ENCODE results near the gene MARCHF10. TPM values are rescaled to one million over a fixed set of nuclear protein-coding genes. Genes with fewer than 3 reads are reported as not detected.

Gene MARCHF10
- total and polyA plus RNA-seq, 9 donors, result 0.09 to 1.1 (median 0.42) TPM

DNA sequence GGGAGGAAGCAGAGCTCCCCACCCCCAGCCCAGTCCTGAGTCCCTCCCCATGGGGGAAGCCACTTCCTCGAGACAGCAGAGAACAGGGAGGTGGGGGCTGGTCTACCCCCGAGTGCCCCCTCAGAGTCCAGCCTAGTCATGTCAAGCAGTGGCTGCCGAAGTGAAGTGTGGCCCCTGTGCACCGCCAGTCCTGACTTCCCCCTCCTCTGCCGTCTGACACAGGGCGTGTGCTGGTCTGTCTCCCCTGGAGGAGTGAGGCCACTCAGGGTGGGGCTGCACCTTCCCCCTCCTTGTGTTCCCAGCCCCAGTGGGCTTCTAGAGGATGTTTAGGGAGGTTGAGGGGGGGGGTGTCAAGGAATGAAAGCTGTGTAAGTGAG is 133.8 kb downstream of the MARCHF10 start:
- Histone ChIP-seq H3K36me3 (ENCODE audit: control insufficient read depth, insufficient read depth, low read length) (peaks cover 45% of the 10 kb centered on the region), H3K27ac (ENCODE audit: low read length) (no peak overlapping the region), H3K4me1 (ENCODE audit: control insufficient read depth, insufficient read depth, low read length) (peaks cover 24% of the 10 kb centered on the region), H3K27me3 (ENCODE audit: control insufficient read depth, insufficient read depth, low read length) (no peaks in the 10 kb centered on the region), H3K4me3 (ENCODE audit: low read length) (no peak overlapping the region), H3K9me3 (replicated peaks; ENCODE audit: control insufficient read depth, low read depth, low read length) (no peaks in the 10 kb centered on the region)
- DNase-seq, result no peak
- WGBS (ENCODE audit: insufficient coverage), result 65% methylated on average over 3 of the region's 6 CpGs

DNA sequence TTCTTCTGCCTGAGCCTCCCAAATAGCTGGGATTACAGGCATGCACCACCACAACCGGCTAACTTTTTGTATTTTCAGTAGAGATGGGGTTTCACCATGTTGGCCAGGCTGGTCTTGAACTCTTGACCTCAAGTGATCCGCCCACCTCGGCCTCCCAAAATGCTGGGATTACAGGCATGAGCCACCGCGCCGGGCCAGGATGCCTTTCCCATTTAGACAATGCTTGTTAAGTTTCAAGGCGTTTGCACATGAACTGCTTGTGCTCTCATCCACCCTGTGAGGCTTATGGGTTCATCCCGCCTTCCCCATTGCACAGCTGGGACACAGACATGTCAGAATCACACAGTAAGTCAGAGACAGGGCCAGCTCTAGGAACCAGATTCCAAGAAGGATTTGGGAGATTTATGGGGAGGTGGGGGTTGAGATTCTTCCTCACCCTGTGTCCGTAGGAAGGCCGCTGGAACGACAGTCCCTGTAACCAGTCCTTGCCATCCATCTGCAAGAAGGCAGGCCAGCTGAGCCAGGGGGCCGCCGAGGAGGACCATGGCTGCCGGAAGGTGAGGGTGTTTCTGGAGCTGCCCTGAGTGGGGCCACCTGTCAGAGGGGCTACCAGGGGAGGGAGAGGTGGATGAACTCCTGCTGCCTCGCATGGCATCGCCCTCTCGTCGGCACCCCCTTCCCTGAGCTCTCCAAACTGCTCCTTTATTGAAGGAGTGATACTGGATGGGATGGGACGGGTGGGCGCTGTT is 134.3 kb downstream of the MARCHF10 start:
- peaks cover 24% of the 10 kb centered on the region for H3K4me1 ChIP-seq (ENCODE audit: control insufficient read depth, insufficient read depth, low read length)
- WGBS (ENCODE audit: insufficient coverage), result 70% methylated on average over 10 of the region's 20 CpGs

DNA sequence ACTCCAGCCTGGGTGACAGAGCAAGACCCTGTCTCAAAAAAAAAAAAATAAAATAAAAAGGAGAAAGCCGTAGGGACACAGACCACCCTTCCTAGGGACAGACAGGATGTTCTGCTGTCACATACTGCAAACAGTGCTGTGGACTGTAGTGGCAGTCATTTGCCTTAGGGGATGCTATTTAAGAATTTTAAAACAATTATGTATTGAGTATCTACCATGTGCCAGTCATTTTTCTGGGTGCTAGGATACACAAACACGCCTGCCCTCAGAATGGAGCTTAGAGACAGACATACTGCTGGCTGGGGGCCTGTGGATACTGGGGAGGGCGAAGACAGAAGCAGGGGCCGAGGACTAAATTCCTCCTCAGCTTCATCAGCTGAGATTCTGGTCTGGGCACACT is 135.2 kb downstream of the MARCHF10 start:
- Histone ChIP-seq H3K27ac (ENCODE audit: low read length) (no peak overlapping the region), H3K27me3 (ENCODE audit: control insufficient read depth, insufficient read depth, low read length) (no peaks in the 10 kb centered on the region), H3K4me3 (ENCODE audit: low read length) (no peak overlapping the region), H3K4me1 (ENCODE audit: control insufficient read depth, insufficient read depth, low read length) (peaks cover 22% of the 10 kb centered on the region), H3K36me3 (ENCODE audit: control insufficient read depth, insufficient read depth, low read length) (peaks cover 47% of the 10 kb centered on the region), H3K9me3 (replicated peaks; ENCODE audit: control insufficient read depth, low read depth, low read length) (no peaks in the 10 kb centered on the region)
- DNase-seq, result no peak
- no CpG with 5 or more reads among the region's 4 CpGs for WGBS (ENCODE audit: insufficient coverage)

More for the DNA sequence above, 134.3 kb downstream of the MARCHF10 start:
- H3K27me3 ChIP-seq (ENCODE audit: control insufficient read depth, insufficient read depth, low read length), result no peaks in the 10 kb centered on the region
- H3K9me3 ChIP-seq (replicated peaks; ENCODE audit: control insufficient read depth, low read depth, low read length), result no peaks in the 10 kb centered on the region
- no peak for DNase-seq
- no peak overlapping the region for H3K27ac ChIP-seq (ENCODE audit: low read length)
- no peak overlapping the region for H3K4me3 ChIP-seq (ENCODE audit: low read length)
- peaks cover 46% of the 10 kb centered on the region for H3K36me3 ChIP-seq (ENCODE audit: control insufficient read depth, insufficient read depth, low read length)

DNA sequence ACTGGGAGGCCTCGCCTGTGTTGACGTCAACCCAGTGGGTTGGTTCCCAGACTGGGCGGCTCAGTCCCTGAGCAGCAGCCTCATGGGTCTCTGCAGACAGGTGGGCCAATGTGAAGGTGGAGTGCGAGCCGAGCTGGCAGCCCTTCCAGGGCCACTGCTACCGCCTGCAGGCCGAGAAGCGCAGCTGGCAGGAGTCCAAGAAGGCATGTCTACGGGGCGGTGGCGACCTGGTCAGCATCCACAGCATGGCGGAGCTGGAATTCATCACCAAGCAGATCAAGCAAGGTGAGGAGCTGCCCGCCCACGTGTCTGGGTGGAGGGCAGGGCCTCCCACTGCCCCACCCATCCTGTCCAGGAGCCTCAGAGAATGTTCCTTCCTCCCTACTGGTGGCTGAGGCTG is 136.6 kb downstream of the MARCHF10 start:
- Histone ChIP-seq H3K9me3 (replicated peaks; ENCODE audit: control insufficient read depth, low read depth, low read length) (no peaks in the 10 kb centered on the region), H3K36me3 (ENCODE audit: control insufficient read depth, insufficient read depth, low read length) (peaks cover 44% of the 10 kb centered on the region), H3K4me3 (ENCODE audit: low read length) (no peak overlapping the region), H3K4me1 (ENCODE audit: control insufficient read depth, insufficient read depth, low read length) (peaks cover 22% of the 10 kb centered on the region), H3K27me3 (ENCODE audit: control insufficient read depth, insufficient read depth, low read length) (no peaks in the 10 kb centered on the region), H3K27ac (ENCODE audit: low read length) (no peak overlapping the region)
- no peak for DNase-seq
- WGBS (ENCODE audit: insufficient coverage), result 74% methylated on average over 12 of the region's 14 CpGs

DNA sequence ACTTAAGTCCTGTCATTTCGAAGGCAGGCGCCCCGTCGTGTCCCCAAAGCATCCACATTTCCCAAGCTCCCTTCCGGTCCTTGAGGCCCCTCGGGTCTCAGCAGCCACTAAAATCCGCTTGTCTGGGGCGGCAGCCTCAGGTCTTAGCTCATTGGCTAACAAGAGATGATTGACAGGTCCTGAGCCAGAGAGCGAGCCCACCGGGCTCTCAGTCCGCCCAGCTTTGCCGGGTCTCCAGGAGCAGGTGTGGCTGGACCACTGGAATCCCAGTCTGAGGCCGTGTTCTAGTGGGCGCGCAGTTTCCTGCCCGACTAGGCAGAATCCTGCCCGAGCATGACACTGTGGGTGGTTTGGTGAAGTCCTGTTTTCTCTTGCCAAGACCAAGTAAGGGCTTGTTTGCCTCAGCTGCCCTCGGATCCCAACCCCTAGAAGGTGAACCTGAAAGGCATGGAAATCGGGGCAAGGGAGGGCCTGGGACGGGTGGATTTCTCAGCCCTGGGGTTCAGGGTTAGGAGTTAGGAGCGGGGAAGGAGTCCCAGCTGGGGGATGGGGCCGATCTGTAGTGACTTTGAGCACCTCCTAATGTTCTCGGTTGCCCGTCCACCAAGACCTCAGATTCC is 137.8 kb downstream of the MARCHF10 start:
- no peaks in the 10 kb centered on the region for H3K9me3 ChIP-seq (replicated peaks; ENCODE audit: control insufficient read depth, low read depth, low read length)
- peaks cover 16% of the 10 kb centered on the region for H3K4me1 ChIP-seq (ENCODE audit: control insufficient read depth, insufficient read depth, low read length)
- H3K27ac ChIP-seq (ENCODE audit: low read length), result no peak overlapping the region
- DNase-seq, result no peak
- H3K27me3 ChIP-seq (ENCODE audit: control insufficient read depth, insufficient read depth, low read length), result no peaks in the 10 kb centered on the region
- H3K4me3 ChIP-seq (ENCODE audit: low read length), result no peak overlapping the region
- WGBS (ENCODE audit: insufficient coverage), result 72% methylated on average over 23 of the region's 24 CpGs
- peaks cover 40% of the 10 kb centered on the region for H3K36me3 ChIP-seq (ENCODE audit: control insufficient read depth, insufficient read depth, low read length)

DNA sequence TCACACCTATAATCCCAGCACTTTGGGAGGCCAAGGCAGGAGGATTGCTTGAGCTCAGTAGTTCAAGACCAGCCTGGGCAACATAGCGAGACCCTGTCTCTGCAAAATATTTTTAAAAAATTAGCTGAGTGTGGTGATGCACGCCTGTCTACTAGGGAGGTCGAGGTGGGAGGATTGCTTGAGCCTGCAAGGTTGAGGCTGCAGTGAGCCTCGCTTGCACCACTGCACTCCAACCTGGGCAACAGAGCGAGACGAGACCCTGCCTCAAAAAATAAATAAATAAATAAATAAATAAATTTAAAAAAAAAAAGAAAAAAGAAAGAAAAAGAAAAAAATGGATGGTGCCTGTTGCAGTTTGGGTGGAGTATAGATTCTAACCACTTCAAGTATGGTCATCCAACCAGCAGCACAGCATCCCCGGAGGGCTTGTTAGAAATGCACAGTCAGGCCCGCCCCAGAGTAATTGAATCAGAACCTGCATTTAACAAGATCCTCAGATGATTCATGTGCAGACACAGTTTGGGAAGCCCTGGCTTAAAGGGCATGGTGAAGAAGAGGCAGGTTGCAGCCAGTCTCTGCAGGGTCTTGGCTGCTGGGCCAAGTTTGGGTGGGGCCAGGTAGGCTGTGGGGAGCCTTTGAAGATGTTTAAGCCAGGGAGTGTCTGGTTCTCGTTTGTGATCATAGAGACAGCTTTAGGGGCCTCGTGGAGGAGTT is 139.9 kb downstream of the MARCHF10 start:
- WGBS (ENCODE audit: insufficient coverage), result 44% methylated on average over 3 of the region's 10 CpGs

DNA sequence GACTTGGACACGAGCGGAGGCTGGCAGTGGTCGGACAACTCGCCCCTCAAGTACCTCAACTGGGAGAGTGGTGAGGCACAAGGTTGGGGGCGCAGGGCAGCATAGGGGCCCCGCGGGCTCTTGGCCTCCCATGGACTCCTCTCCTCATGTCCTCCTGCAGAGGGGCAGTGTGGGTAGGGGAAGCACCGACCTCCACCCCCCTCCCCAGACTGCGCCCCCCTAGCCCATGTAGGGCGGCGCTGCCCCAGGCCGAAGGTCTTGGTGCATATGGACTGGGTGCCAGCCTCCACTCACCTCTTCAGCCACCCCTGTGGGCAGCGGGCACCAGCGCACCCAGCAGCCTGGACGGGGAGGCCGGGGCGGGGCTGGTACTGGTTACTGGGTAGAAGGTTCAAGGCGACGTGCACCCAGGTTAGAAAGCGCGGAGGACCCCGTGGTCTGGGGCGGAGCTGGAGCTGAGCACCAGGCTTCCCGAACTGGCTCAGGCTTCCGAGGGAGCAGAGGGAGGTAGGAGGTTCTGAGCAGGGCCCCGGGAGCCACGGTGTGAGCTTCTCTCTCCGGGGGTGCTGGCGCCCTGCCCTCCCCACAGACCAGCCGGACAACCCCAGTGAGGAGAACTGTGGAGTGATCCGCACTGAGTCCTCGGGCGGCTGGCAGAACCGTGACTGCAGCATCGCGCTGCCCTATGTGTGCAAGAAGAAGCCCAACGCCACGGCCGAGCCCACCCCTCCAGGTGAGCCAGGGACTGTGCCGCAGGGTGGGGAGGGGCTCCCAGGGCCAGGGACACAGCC is 141.1 kb downstream of the MARCHF10 start:
- no peak overlapping the region for H3K27ac ChIP-seq (ENCODE audit: low read length)
- no peak overlapping the region for H3K4me3 ChIP-seq (ENCODE audit: low read length)
- no peaks in the 10 kb centered on the region for H3K9me3 ChIP-seq (replicated peaks; ENCODE audit: control insufficient read depth, low read depth, low read length)
- H3K27me3 ChIP-seq (ENCODE audit: control insufficient read depth, insufficient read depth, low read length), result no peaks in the 10 kb centered on the region
- H3K36me3 ChIP-seq (ENCODE audit: control insufficient read depth, insufficient read depth, low read length), result peaks cover 24% of the 10 kb centered on the region
- 92% methylated on average over 23 of the region's 40 CpGs for WGBS (ENCODE audit: insufficient coverage)
- no peak for DNase-seq
- H3K4me1 ChIP-seq (ENCODE audit: control insufficient read depth, insufficient read depth, low read length), result no peaks in the 10 kb centered on the region

More for the DNA sequence above, 139.9 kb downstream of the MARCHF10 start:
- H3K4me1 ChIP-seq (ENCODE audit: control insufficient read depth, insufficient read depth, low read length), result no peaks in the 10 kb centered on the region
- H3K27ac ChIP-seq (ENCODE audit: low read length), result no peak overlapping the region
- H3K36me3 ChIP-seq (ENCODE audit: control insufficient read depth, insufficient read depth, low read length), result peaks cover 28% of the 10 kb centered on the region
- H3K9me3 ChIP-seq (replicated peaks; ENCODE audit: control insufficient read depth, low read depth, low read length), result no peaks in the 10 kb centered on the region
- no peak for DNase-seq
- H3K27me3 ChIP-seq (ENCODE audit: control insufficient read depth, insufficient read depth, low read length), result no peaks in the 10 kb centered on the region
- no peak overlapping the region for H3K4me3 ChIP-seq (ENCODE audit: low read length)

DNA sequence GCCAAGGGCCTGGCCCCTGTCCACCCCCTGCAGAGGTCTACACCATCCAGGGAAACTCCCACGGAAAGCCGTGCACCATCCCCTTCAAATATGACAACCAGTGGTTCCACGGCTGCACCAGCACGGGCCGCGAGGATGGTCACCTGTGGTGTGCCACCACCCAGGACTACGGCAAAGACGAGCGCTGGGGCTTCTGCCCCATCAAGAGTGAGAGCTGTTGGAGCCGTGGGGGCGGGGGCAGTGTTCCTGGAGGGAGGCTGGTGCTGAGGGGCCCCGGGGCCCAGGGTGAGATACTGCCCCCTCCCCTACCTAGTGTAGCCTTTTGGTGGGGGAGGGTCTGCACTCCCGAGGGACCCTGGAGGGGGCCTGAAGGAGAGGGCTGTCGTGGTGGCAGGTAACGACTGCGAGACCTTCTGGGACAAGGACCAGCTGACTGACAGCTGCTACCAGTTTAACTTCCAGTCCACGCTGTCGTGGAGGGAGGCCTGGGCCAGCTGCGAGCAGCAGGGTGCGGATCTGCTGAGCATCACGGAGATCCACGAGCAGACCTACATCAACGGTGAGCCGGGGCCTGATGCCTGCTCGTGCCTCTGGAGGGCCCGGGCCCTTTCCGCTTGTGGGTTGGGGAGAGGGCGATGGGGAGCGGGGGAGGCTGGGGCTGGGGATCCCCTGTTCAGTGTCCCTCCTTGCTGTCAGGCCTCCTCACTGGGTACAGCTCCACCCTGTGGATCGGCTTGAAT is 141.9 kb downstream of the MARCHF10 start:
- Histone ChIP-seq H3K4me3 (ENCODE audit: low read length) (no peak overlapping the region), H3K9me3 (replicated peaks; ENCODE audit: control insufficient read depth, low read depth, low read length) (no peaks in the 10 kb centered on the region), H3K36me3 (ENCODE audit: control insufficient read depth, insufficient read depth, low read length) (peaks cover 22% of the 10 kb centered on the region), H3K27ac (ENCODE audit: low read length) (no peak overlapping the region), H3K27me3 (ENCODE audit: control insufficient read depth, insufficient read depth, low read length) (no peaks in the 10 kb centered on the region), H3K4me1 (ENCODE audit: control insufficient read depth, insufficient read depth, low read length) (no peaks in the 10 kb centered on the region)
- WGBS (ENCODE audit: insufficient coverage), result 77% methylated on average over 22 of the region's 30 CpGs
- no peak for DNase-seq

DNA sequence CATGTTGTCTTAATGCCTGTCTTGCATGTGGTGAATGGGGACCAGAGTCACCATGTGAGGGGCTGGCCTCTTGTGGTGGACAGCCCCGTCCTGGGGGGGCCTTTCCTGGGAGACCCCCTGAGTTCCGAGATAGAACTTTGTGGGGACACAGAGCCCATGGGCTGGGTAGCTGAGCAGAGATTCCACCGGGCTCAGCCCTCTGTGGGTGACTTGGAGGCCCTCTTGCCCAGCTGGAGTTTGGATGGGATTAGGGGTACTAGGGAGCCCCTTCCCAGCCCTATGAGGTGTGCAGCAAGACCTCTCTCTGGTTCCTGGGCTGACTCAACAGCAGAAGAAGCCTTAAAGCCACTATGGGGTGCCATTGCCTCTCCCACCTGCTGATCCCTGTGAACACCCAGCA is 142.5 kb downstream of the MARCHF10 start:
- Histone ChIP-seq H3K9me3 (replicated peaks; ENCODE audit: control insufficient read depth, low read depth, low read length) (peaks cover 4% of the 10 kb centered on the region), H3K27ac (ENCODE audit: low read length) (no peak overlapping the region), H3K4me3 (ENCODE audit: low read length) (no peak overlapping the region), H3K4me1 (ENCODE audit: control insufficient read depth, insufficient read depth, low read length) (no peaks in the 10 kb centered on the region), H3K36me3 (ENCODE audit: control insufficient read depth, insufficient read depth, low read length) (peaks cover 22% of the 10 kb centered on the region), H3K27me3 (ENCODE audit: control insufficient read depth, insufficient read depth, low read length) (no peaks in the 10 kb centered on the region)
- 100% methylated on average over 3 of the region's 3 CpGs for WGBS (ENCODE audit: insufficient coverage)
- DNase-seq, result no peak

Data from muscle of leg (tissue), 11 donors.